ENCODE data around the gene FES. TPM values are rescaled to one million over a fixed set of nuclear protein-coding genes. Genes with fewer than 3 reads are reported as not detected.

Gene FES
- total RNA-seq, 1 experiment from 2014 or later: 6.7 TPM

- TF ChIP-seq CTCF (conservative IDR thresholded peaks at IDR 0.05): no peak
- H2AFZ ChIP-seq (ENCODE audit: low read length): no peak overlapping the region
Observed at GRCh38 chr15:90936823-90937222, 52.5 kb downstream of the FES start.

More at GRCh38 chr15:90936823-90937222, 52.5 kb downstream of the FES start:
- Histone ChIP-seq H4K8ac (replicated peaks; ENCODE audit: insufficient read length, low read depth, low read length) (no peak overlapping the region), H3K23ac (ENCODE audit: insufficient read length, low read depth, low read length) (no peak overlapping the region), H3K27ac (ENCODE audit: insufficient read length, low read depth, low read length) (no peak overlapping the region), H2BK20ac (ENCODE audit: low read depth, low read length, poor library complexity, severe bottlenecking) (no peak overlapping the region), H3T11ph (ENCODE audit: low read length) (no peak overlapping the region), H3K23me2 (ENCODE audit: insufficient read length, low read depth, low read length, poor library complexity, severe bottlenecking) (peaks cover 14% of the 10 kb centered on the region), H2BK5ac (ENCODE audit: insufficient read length, low read length) (no peak overlapping the region), H3K4me2 (ENCODE audit: insufficient read depth, insufficient read length, low read length) (no peak overlapping the region), H3K27me3 (ENCODE audit: insufficient read depth, low read length) (no peaks in the 10 kb centered on the region), H3K14ac (ENCODE audit: insufficient read depth, low read length) (no peak overlapping the region), H3K4me1 (ENCODE audit: insufficient read depth, low read length) (no peaks in the 10 kb centered on the region), H4K20me1 (ENCODE audit: control insufficient read depth, insufficient read depth, insufficient read length) (no peaks in the 10 kb centered on the region), H2BK120ac (ENCODE audit: low read depth, low read length, poor library complexity, severe bottlenecking) (no peak overlapping the region), H3K9me3 (ENCODE audit: control insufficient read depth, low read depth, low read length) (no peaks in the 10 kb centered on the region), H3K79me2 (ENCODE audit: insufficient read depth, low read length) (no peaks in the 10 kb centered on the region; the same call in 1 of the 2 replicates), H3K79me1 (ENCODE audit: insufficient read depth, low read depth, low read length, poor library complexity, severe bottlenecking) (no peaks in the 10 kb centered on the region), H2AK5ac (ENCODE audit: insufficient read length, low read length) (no peak overlapping the region), H4K91ac (ENCODE audit: insufficient read length, low read depth, low read length) (no peak overlapping the region), H2BK12ac (ENCODE audit: insufficient read length, low read depth, low read length) (no peak overlapping the region), H4K5ac (ENCODE audit: insufficient read length, low read depth, low read length) (no peak overlapping the region), H3K9ac (ENCODE audit: extremely low read depth, insufficient read length, low read length) (no peak overlapping the region), H3K56ac (ENCODE audit: insufficient read length, low read depth, low read length) (no peak overlapping the region), H2BK15ac (ENCODE audit: low read depth, low read length) (no peak overlapping the region), H3K4ac (ENCODE audit: low read depth, low read length) (no peak overlapping the region), H3K18ac (ENCODE audit: insufficient read length, low read depth, low read length) (no peak overlapping the region)
- Mint-ChIP-seq H3K4me3 (peak overlapping the region in 1 of 2 experiments; percentile 86; a peak in 1 of 5 replicates), H3K4me1 (peaks cover 16 to 20% of the 10 kb centered on the region in 2 experiments), H3K9me3 (no peaks in the 10 kb centered on the region; a peak in 2 of 5 replicates), H3K27ac (no peak overlapping the region), H3K36me3 (ENCODE audit: insufficient read depth in 1 of 3, low read depth in 3 of 3) (peaks cover 28 to 41% (median 38%) of the 10 kb centered on the region in 3 experiments; a peak in 6 of 7 replicates), H3K27me3 (ENCODE audit: low read depth) (peaks cover 11% of the 10 kb centered on the region)
- no peak for DNase-seq
- no CpG with 5 or more reads among the region's 1 CpG for WGBS (ENCODE audit: extremely low coverage, insufficient read length, low lambda C conversion rate)

Measured in H9 (cell line).